SK-N-SH (cell line): ENCODE measurements around the gene ERI3. TPM values are rescaled to one million over a fixed set of nuclear protein-coding genes. Genes with fewer than 3 reads are reported as not detected.

ENCODE experiments used
- CTCF ChIA-PET: fragments of 300-600, 350-600 bp; formaldehyde crosslinking; extraction: SDS; loops from one replicate; lab custom pipeline; 2021; lab: Yijun Ruan, JAX
- POLR2A ChIA-PET: fragments of 350-600 bp; sonication (Branson Sonifier 250); formaldehyde crosslinking; extraction: SDS; loops from one replicate; lab custom pipeline; 2020; ENCODE audit warnings: antibody characterized with exemption, inconsistent platforms; lab: Yijun Ruan, JAX
- DNase-seq: peaks from one replicate; pipeline ENCODE4 v3.0.0; 2012
- H2AFZ ChIP-seq: fragments of 200-600 bp; sonication (generic); 2 replicates; pipeline ENCODE4 v1.8.1; 2016; ENCODE audit warnings: antibody characterized with exemption, mild to moderate bottlenecking, low read depth
- H3F3A ChIP-seq: fragments of 200-600 bp; sonication (generic); replicated peaks from 2 replicates; pipeline ENCODE3; 2016; ENCODE audit warnings: antibody characterized with exemption, mild to moderate bottlenecking; ENCODE audit not compliant: insufficient read depth
- H3K27ac ChIP-seq, 2 experiments: fragments of 200-500 bp in 1 of 2; fragments of 200-600 bp in 1 of 2; sonication (Bioruptor generic) in 1 of 2; sonication (generic), shearing (Covaris generic) in 1 of 2; 2 replicates each; pipeline versions ENCODE4 v1.5.1 to v1.6.1; 2014 to 2016; ENCODE audit warnings: low read depth in 2 of 2, inconsistent platforms in 1 of 2, low read length in 1 of 2, mild to moderate bottlenecking in 1 of 2, mixed read lengths in 1 of 2
- H3K27me3 ChIP-seq: fragments of 200-600 bp; sonication (generic), shearing (Covaris generic); 2 replicates; pipeline ENCODE4 v1.6.1; 2016; ENCODE audit warnings: mixed run types; ENCODE audit not compliant: insufficient read depth
- H3K36me3 ChIP-seq, 2 experiments: fragments of 200-500 bp in 1 of 2; fragments of 200-600 bp in 1 of 2; sonication (Bioruptor generic) in 1 of 2; sonication (generic) in 1 of 2; replicated peaks in 1 of 2; 2 replicates each; pipeline versions ENCODE3 to v1.5.1; 2014 to 2016; ENCODE audit warnings: low read length in 1 of 2, mild to moderate bottlenecking in 1 of 2; ENCODE audit not compliant: insufficient read depth in 2 of 2, control insufficient read depth in 1 of 2
- H3K4me1 ChIP-seq, 2 experiments: fragments of 200-500 bp in 1 of 2; fragments of 200-600 bp in 1 of 2; sonication (Bioruptor generic) in 1 of 2; sonication (generic), shearing (Covaris generic) in 1 of 2; 2 replicates each; pipeline versions ENCODE4 v1.5.1 to v1.6.1; 2014 to 2016; ENCODE audit warnings: low read depth in 1 of 2, low read length in 1 of 2, mixed run types in 1 of 2; ENCODE audit not compliant: insufficient read depth in 2 of 2, control insufficient read depth in 1 of 2
- H3K4me2 ChIP-seq: fragments of 200-600 bp; sonication (generic), shearing (Covaris generic); 2 replicates; pipeline ENCODE4 v1.6.1; 2017; ENCODE audit warnings: mixed run types
- H3K4me3 ChIP-seq, 2 experiments: fragments of 200-500 bp in 1 of 2; fragments of 200-600 bp in 1 of 2; sonication (Bioruptor generic) in 1 of 2; sonication (generic), shearing (Covaris generic) in 1 of 2; 2 replicates each; pipeline versions ENCODE4 v1.5.1 to v1.8.1; 2014 to 2016; ENCODE audit warnings: low read depth in 2 of 2, inconsistent platforms in 1 of 2, low read length in 1 of 2, mild to moderate bottlenecking in 1 of 2, mixed read lengths in 1 of 2, moderate library complexity in 1 of 2
- H3K79me2 ChIP-seq: fragments of 200-600 bp; sonication (generic); 2 replicates; pipeline ENCODE4 v1.8.1; 2017; ENCODE audit warnings: mild to moderate bottlenecking; ENCODE audit not compliant: insufficient read depth
- H3K9ac ChIP-seq: fragments of 200-600 bp; sonication (generic); 2 replicates; pipeline ENCODE4 v1.6.1; 2017; ENCODE audit warnings: mixed run types
- H3K9me2 ChIP-seq: fragments of 200-600 bp; sonication (generic); 2 replicates; pipeline ENCODE4 v1.6.1; 2017; ENCODE audit warnings: mixed run types
- H3K9me3 ChIP-seq: fragments of 200-600 bp; sonication (generic); 2 replicates; pipeline ENCODE4 v1.6.1; 2017; ENCODE audit warnings: mixed run types, mild to moderate bottlenecking, moderate library complexity
- H4K20me1 ChIP-seq: fragments of 200-600 bp; sonication (generic); 2 replicates; pipeline ENCODE4 v1.6.1; 2017; ENCODE audit warnings: mild to moderate bottlenecking, mixed run types; ENCODE audit not compliant: insufficient read depth
- CTCF ChIP-seq: fragments of 200-600 bp; sonication (generic); IDR thresholded peaks from 2 replicates; pipeline ENCODE4 v1.6.1; 2017; ENCODE audit warnings: antibody characterized with exemption, mild to moderate bottlenecking, moderate library complexity
- FOSL2 ChIP-seq: IDR thresholded peaks from 2 replicates; pipeline ENCODE4 v1.4.0; 2012; ENCODE audit warnings: low read depth, mild to moderate bottlenecking, moderate library complexity, borderline replicate concordance
- FOXJ3 ChIP-seq: sonication (generic); formaldehyde crosslinking; IDR thresholded peaks from 2 replicates; pipeline ENCODE4 v1.5.1; 2020; ENCODE audit warnings: mild to moderate bottlenecking, missing genetic modification reagents
- GATA2 ChIP-seq: sonication (generic); formaldehyde crosslinking; IDR thresholded peaks from 2 replicates; pipeline ENCODE4 v1.5.0; 2020; ENCODE audit warnings: mild to moderate bottlenecking, missing genetic modification reagents
- MAX ChIP-seq: IDR thresholded peaks from 2 replicates; pipeline ENCODE4 v1.4.0; 2012; ENCODE audit warnings: low read depth
- MEF2A ChIP-seq: IDR thresholded peaks from 2 replicates; pipeline ENCODE4 v1.4.0; 2012; ENCODE audit warnings: low read depth, borderline replicate concordance
- MXI1 ChIP-seq: IDR thresholded peaks from 2 replicates; pipeline ENCODE4 v1.6.1; 2012; ENCODE audit warnings: mild to moderate bottlenecking, low read depth, low read length, improper control_type of control experiment
- NFIC ChIP-seq: IDR thresholded peaks from 2 replicates; pipeline ENCODE4 v1.4.0; 2012; ENCODE audit warnings: borderline replicate concordance
- NRF1 ChIP-seq: IDR thresholded peaks from 2 replicates; pipeline ENCODE4 v1.6.1; 2012; ENCODE audit warnings: low read depth, mild to moderate bottlenecking, low read length
- RAD21 ChIP-seq: IDR thresholded peaks from 2 replicates; pipeline ENCODE4 v1.6.1; 2012; ENCODE audit warnings: mild to moderate bottlenecking, low read length
- RFX5 ChIP-seq: IDR thresholded peaks from 2 replicates; pipeline ENCODE4 v1.6.1; 2012; ENCODE audit warnings: mild to moderate bottlenecking, improper control_type of control experiment, low read length
- RXRA ChIP-seq: IDR thresholded peaks from 2 replicates; pipeline ENCODE4 v1.4.0; 2012; ENCODE audit warnings: low read depth, mild to moderate bottlenecking, borderline replicate concordance
- USF2 ChIP-seq: fragments of 150-350 bp; IDR thresholded peaks from 2 replicates; pipeline ENCODE4 v1.6.1; 2017; ENCODE audit warnings: antibody characterized with exemption, low read length, low read depth, borderline replicate concordance
- ZBTB33 ChIP-seq: IDR thresholded peaks from 2 replicates; pipeline ENCODE4 v1.4.0; 2012; ENCODE audit warnings: low read depth, borderline replicate concordance
- WGBS: methylation state at CpG from one replicate; pipeline ENCODE4 v1.1.6; 2017; ENCODE audit warnings: low lambda C conversion rate; 5-methylcytosine and 5-hydroxymethylcytosine counted together
- polyA plus RNA-seq, 3 experiments: library from polyadenylated mRNA; depleted of rRNA; stranded (reverse); fragments of >200 nt; gene quantifications; 2 replicates each; pipeline ENCODE4 v1.2.3, GENCODE V29; 2012

Gene ERI3
- polyA plus RNA-seq, 1 of the 3 experiments (the other 2 are of a cell fraction), result 60.7 TPM

- no peak for DNase-seq
- Histone ChIP-seq H3K9me2 (no peaks in the 10 kb centered on the region), H3K79me2 (no peaks in the 10 kb centered on the region), H3K9ac (no peak overlapping the region), H3K36me3 (no peaks in the 10 kb centered on the region), H3K4me2 (no peak overlapping the region), H4K20me1 (no peaks in the 10 kb centered on the region), H3K27ac (no peak overlapping the region; a peak in 1 of 4 replicates), H2AFZ (no peak overlapping the region), H3K4me1 (peaks cover 10 to 32% of the 10 kb centered on the region in 2 experiments; a peak in 3 of 4 replicates), H3K4me3 (no peak overlapping the region), H3F3A (no peaks in the 10 kb centered on the region), H3K9me3 (no peaks in the 10 kb centered on the region), H3K27me3 (no peaks in the 10 kb centered on the region)
- TF ChIP-seq RAD21, result no peak
- no peak for TF ChIP-seq USF2
- no peak for TF ChIP-seq RXRA
- TF ChIP-seq CTCF, result no peak
- TF ChIP-seq MXI1, result no peak
- TF ChIP-seq ZBTB33, result no peak
- no peak for TF ChIP-seq RFX5
- no peak for TF ChIP-seq FOXJ3 (CRISPR knock-in tag)
- ChIA-PET POLR2A (no interaction called here), CTCF (interaction anchor here (0.6 to 2.7 kb wide), 4 partner anchors 22 to 471 kb away, joined by 3 to 16 read pairs (median 4); partner anchors contain the start of gene DMAP1)
- 100% methylated on average over 1 of the region's 3 CpGs for WGBS
Observed at GRCh38 chr1:44239961-44240371, 115.1 kb downstream of the ERI3 start.

- no peak overlapping the region for H3K4me3 ChIP-seq
- no peaks in the 10 kb centered on the region for H3K9me2 ChIP-seq
- no peaks in the 10 kb centered on the region for H3K36me3 ChIP-seq
- 84% methylated on average over 8 of the region's 8 CpGs for WGBS
- no peaks in the 10 kb centered on the region for H3F3A ChIP-seq
- CTCF ChIA-PET, result interaction anchor here (0.7 to 2.7 kb wide), 7 partner anchors 10 to 35 kb away, joined by 3 to 16 read pairs (median 4); partner anchors contain the start of gene DMAP1
- no peaks in the 10 kb centered on the region for H4K20me1 ChIP-seq
- no peaks in the 10 kb centered on the region for H3K79me2 ChIP-seq
- peak; percentile 51 for DNase-seq
- H3K27ac ChIP-seq, result no peak overlapping the region; a peak in 1 of 4 replicates
- H3K4me2 ChIP-seq, result no peak overlapping the region
- POLR2A ChIA-PET, result no interaction called here
- no peaks in the 10 kb centered on the region for H3K9me3 ChIP-seq
- no peak overlapping the region for H2AFZ ChIP-seq
- H3K9ac ChIP-seq, result no peak overlapping the region
- TF ChIP-seq MAX (no peak), MEF2A (no peak), GATA2 (CRISPR knock-in tag) (no peak), NFIC (peak; percentile 68), CTCF (peak; percentile 27; the same call in 1 of the 2 replicates), NRF1 (no peak), FOSL2 (no peak)
- peaks cover 10 to 32% of the 10 kb centered on the region in 2 experiments; a peak in 3 of 4 replicates for H3K4me1 ChIP-seq
- no peaks in the 10 kb centered on the region for H3K27me3 ChIP-seq
Observed at GRCh38 chr1:44239331-44239960, 115.6 kb downstream of the ERI3 start.
